ENCODE data around the gene TCF12.
"Not testable (repeated sequence)": the region's sequence is repeated elsewhere in the genome, so short reads cannot be mapped to it uniquely, and the experiment has no call there.

TCF12 gene

DNA sequence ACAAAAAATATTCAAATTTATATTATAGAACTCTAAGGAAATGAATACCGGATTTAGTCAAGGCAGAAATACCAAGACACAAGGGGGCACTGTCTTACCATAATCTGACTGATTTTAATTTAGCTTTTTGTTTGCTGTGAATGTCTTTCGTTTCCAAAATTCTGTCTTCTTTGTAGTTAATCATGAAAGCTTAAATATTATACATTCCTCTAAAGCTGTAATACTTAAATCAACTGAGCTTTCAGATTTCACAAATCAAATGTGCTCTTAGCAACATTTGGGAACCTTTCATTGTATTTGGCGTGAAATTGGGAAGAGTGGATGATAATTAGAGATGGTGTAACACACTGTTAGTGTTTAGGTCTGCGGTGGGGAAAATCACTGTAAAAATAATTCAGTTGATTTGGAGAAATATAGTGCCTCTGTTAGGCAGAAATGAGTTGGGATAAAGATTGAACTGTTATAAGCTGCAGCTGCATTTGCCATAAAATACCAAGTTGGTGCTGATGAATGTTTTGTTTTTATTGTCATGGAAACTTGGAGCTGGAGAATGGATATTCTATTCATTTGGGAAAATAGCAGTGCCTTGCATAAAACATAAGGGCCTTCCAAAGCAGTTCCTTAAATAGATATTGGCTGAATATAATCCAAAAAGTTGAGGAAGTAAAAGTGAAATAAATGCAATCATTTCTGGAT lies 228.2 kb downstream of the TCF12 start:
- DNase-seq (ENCODE audit: insufficient read length, low spot score) (no peak), FAIRE-seq (no peak)
- TF ChIP-seq, protein P1, sequence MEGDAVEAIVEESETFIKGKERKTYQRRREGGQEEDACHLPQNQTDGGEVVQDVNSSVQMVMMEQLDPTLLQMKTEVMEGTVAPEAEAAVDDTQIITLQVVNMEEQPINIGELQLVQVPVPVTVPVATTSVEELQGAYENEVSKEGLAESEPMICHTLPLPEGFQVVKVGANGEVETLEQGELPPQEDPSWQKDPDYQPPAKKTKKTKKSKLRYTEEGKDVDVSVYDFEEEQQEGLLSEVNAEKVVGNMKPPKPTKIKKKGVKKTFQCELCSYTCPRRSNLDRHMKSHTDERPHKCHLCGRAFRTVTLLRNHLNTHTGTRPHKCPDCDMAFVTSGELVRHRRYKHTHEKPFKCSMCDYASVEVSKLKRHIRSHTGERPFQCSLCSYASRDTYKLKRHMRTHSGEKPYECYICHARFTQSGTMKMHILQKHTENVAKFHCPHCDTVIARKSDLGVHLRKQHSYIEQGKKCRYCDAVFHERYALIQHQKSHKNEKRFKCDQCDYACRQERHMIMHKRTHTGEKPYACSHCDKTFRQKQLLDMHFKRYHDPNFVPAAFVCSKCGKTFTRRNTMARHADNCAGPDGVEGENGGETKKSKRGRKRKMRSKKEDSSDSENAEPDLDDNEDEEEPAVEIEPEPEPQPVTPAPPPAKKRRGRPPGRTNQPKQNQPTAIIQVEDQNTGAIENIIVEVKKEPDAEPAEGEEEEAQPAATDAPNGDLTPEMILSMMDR (IDR thresholded peaks at IDR 0.05; ENCODE audit: insufficient read depth, missing control alignments): peak; percentile 80

GRCh38 chr15:57147621-57148020 lies 229.2 kb downstream of the TCF12 start:
- TF ChIP-seq, protein P1 (IDR thresholded peaks at IDR 0.05; ENCODE audit: insufficient read depth, missing control alignments): no peak
- FAIRE-seq (no peak), DNase-seq (ENCODE audit: insufficient read length, low spot score) (no peak)

DNA sequence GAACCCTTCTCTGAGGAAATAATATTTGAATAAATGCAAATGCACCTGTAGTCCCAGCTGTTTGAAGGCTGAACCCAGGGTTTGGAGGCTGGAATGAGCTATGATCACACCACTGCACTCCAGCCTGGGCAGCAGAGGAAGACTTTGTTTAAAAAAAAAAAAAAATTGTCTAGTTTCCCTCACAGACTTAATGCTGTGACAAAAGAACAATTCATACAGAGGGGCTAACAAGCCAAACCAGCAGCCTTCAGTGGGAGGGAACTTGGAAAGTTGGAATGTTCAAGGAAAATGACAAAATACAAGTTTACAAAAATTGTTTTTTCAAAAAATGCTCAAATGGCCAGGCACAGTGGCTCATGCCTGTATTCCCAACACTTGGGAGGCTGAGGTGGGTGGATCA lies 229.8 kb downstream of the TCF12 start:
- FAIRE-seq: no peak

DNA sequence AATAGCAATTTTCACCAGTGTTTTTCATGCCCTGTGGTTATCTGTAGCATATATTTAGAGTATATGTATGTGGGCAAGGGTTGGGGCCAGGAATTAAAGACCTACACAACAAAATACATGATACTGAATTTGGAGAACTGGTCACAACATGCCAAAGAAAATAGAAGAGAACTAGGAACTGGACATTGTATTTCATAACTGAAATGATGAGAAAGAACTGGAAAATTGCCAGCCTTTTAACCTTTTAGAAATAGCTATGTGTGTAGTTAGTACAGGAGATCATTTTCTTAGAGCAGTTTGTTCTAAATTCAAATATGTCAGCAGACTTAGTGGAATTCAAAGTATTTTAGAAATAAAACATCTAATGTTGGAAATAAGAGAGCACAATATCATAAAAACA lies 230.8 kb downstream of the TCF12 start:
- DNase-seq (ENCODE audit: insufficient read length, low spot score) (no peak), FAIRE-seq (no peak)
- TF ChIP-seq, protein P1 (IDR thresholded peaks at IDR 0.05; ENCODE audit: insufficient read depth, missing control alignments): no peak

More for the DNA sequence above, 229.8 kb downstream of the TCF12 start:
- TF ChIP-seq, protein P1 (IDR thresholded peaks at IDR 0.05; ENCODE audit: insufficient read depth, missing control alignments): no peak
- no peak for DNase-seq (ENCODE audit: insufficient read length, low spot score)

DNA sequence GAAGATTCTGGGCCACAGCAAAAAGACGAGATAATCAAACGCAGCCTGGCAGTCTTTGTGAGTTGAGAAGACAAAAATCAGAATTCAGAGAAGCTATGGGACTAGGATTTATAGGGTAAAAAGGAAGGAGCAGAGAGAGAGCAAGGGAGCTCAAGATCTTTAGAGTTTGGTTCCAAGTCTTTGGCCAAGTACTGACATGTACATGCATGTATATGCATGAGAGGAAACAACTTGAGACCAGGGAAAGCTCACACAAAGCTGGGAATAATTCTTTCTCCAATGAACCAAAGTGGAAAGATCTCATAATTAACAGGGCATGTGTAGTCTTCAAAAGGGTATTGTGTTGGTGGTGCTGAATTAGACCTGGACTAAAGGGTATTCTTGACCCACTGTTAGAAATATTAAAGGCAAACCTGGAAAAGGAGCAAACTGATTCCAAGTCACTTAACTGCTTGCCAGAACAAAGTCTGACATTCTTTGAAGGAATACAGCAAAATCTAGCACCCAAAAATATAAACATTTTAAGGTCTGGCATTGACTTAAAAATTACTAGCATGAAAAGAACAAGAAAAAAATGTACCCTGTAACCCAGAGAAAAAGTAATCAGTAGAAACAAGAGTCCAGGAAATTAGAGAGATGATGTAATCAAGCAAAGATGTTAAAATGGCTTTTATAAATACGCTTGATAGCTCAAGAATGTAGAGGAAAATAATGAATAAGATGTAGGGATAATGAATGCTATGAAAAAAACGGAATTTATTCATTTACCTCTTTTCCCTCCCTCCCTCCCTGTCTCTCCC lies 231.8 kb downstream of the TCF12 start:
- DNase-seq (ENCODE audit: insufficient read length, low spot score): no peak

GRCh38 chr15:57150866-57151203 lies 232.4 kb downstream of the TCF12 start:
- not testable (repeated sequence) for FAIRE-seq; DNase-seq (ENCODE audit: insufficient read length, low spot score)

More for the DNA sequence above, 231.8 kb downstream of the TCF12 start:
- FAIRE-seq: no peak
- TF ChIP-seq, protein P1 (IDR thresholded peaks at IDR 0.05; ENCODE audit: insufficient read depth, missing control alignments): no peak

DNA sequence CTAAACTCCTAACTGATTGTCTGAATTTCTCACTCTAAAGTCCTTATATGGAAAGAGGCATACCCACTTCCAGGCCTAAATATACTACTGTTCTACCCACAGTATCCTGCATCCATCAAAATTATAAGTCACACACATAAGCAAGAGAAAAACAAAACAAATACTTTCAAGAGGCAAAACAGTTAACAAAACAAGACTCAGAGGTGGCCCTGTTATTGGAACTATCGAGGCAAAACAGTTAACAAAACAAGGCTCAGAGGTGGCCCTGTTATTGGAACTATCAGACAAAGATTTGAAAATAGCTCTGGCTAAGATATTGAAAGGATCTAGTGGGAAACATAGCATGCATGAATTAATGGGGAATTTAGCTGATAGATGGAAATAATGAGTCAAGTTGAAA lies 233.7 kb downstream of the TCF12 start:
- DNase-seq (ENCODE audit: insufficient read length, low spot score) (no peak), FAIRE-seq (no peak)
- TF ChIP-seq, protein P1 (IDR thresholded peaks at IDR 0.05; ENCODE audit: insufficient read depth, missing control alignments): no peak
